OCI-LY1 (cell line): Measurements from ENCODE around the gene TIE1.

ENCODE experiments used
- H2AFZ ChIP-seq: fragments of 200-600 bp; sonication (generic), shearing (Covaris generic); 2 replicates; pipeline ENCODE4 v1.6.0; 2014; ENCODE audit warnings: antibody characterized with exemption, mild to moderate bottlenecking, low read length
- H3F3A ChIP-seq: fragments of 200-600 bp; sonication (generic), shearing (Covaris generic); 2 replicates; pipeline ENCODE4 v1.6.0; 2014; ENCODE audit warnings: mild to moderate bottlenecking, antibody characterized with exemption, low read length, moderate library complexity; ENCODE audit not compliant: insufficient read depth
- H3K27ac ChIP-seq: fragments of 200-600 bp; sonication (generic); 2 replicates; pipeline ENCODE4 v1.5.1; 2014; ENCODE audit warnings: low read length, mixed run types, mild to moderate bottlenecking, low read depth; ENCODE audit not compliant: poor library complexity, severe bottlenecking
- H3K27me3 ChIP-seq: fragments of 200-600 bp; sonication (generic); 2 replicates; pipeline ENCODE4 v1.6.0; 2014; ENCODE audit warnings: antibody characterized with exemption, mild to moderate bottlenecking, low read length, moderate library complexity; ENCODE audit not compliant: insufficient read depth
- H3K36me3 ChIP-seq: fragments of 200-600 bp; sonication (generic); 2 replicates; pipeline ENCODE4 v1.6.1; 2014; ENCODE audit warnings: mild to moderate bottlenecking, antibody characterized with exemption, low read length, moderate library complexity, mixed read lengths; ENCODE audit not compliant: insufficient read depth
- H3K4me1 ChIP-seq: fragments of 200-600 bp; sonication (generic); 2 replicates; pipeline ENCODE4 v1.5.1; 2014; ENCODE audit warnings: mild to moderate bottlenecking, low read length, moderate library complexity; ENCODE audit not compliant: insufficient read depth, severe bottlenecking
- H3K4me2 ChIP-seq: fragments of 200-600 bp; sonication (generic), shearing (Covaris generic); 2 replicates; pipeline ENCODE4 v1.6.1; 2014; ENCODE audit warnings: low read length
- H3K4me3 ChIP-seq: fragments of 200-600 bp; sonication (generic); 2 replicates; pipeline ENCODE4 v1.5.1; 2014; ENCODE audit warnings: low read length, low read depth, mild to moderate bottlenecking, mixed read lengths; ENCODE audit not compliant: poor library complexity, severe bottlenecking
- H3K79me2 ChIP-seq: fragments of 200-600 bp; shearing (Covaris generic); 2 replicates; pipeline ENCODE4 v1.6.1; 2016; ENCODE audit warnings: mixed run types, low read length, mixed read lengths; ENCODE audit not compliant: insufficient read depth
- H3K9ac ChIP-seq: fragments of 200-600 bp; sonication (generic), shearing (Covaris generic); 2 replicates; pipeline ENCODE4 v1.6.1; 2014; ENCODE audit warnings: mild to moderate bottlenecking, low read length, mixed read lengths
- H3K9me2 ChIP-seq: fragments of 200-600 bp; sonication (generic), shearing (Covaris generic); 2 replicates; pipeline ENCODE4 v1.6.1; 2014; ENCODE audit warnings: low read depth, mild to moderate bottlenecking, low read length, mixed read lengths
- H3K9me3 ChIP-seq: fragments of 200-600 bp; shearing (Covaris generic); 2 replicates; pipeline ENCODE4 v1.6.1; 2014; ENCODE audit warnings: low read length, mixed read lengths
- H4K20me1 ChIP-seq: fragments of 200-600 bp; sonication (generic), shearing (Covaris generic); 2 replicates; pipeline ENCODE4 v1.6.0; 2016; ENCODE audit warnings: mild to moderate bottlenecking, low read length; ENCODE audit not compliant: insufficient read depth
- CTCF ChIP-seq: fragments of 200-600 bp; sonication (generic), shearing (Covaris generic); IDR thresholded peaks from 2 replicates; pipeline ENCODE4 v1.5.1; 2017; ENCODE audit warnings: mild to moderate bottlenecking, antibody characterized with exemption, low read length, moderate library complexity, mixed read lengths
- EZH2 ChIP-seq: fragments of 200-600 bp; sonication (generic), shearing (Covaris generic); IDR thresholded peaks from 2 replicates; pipeline ENCODE4 v1.8.0; 2017; ENCODE audit warnings: borderline replicate concordance, mixed run types, mild to moderate bottlenecking, antibody characterized with exemption, low read length, moderate library complexity, mixed read lengths

Gene TIE1

DNA sequence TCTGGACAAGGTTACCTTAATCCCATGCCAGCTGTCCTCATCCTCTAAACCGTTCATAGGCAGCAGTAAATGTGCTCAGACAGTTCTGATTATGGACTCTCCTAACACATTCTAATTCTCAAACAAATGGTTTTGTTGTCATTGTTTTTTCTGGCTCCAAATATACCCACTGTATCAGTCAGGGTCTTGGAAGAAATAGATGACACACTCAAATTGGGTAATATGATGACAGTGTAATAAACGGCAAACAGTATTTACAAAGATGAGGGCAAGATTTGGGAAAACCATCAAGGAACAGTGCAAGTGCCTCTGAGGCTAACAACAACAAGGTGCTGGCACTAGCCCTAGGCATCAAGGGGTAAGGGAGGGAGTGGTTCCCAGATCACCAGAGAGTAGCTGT lies 53.7 kb downstream of the TIE1 start:
- Histone ChIP-seq H3K27me3 (no peaks in the 10 kb centered on the region), H3K79me2 (peaks cover 2% of the 10 kb centered on the region; the same call in 1 of the 2 replicates), H3K4me3 (no peak overlapping the region), H3K4me2 (no peak overlapping the region), H2AFZ (no peak overlapping the region), H3K9me2 (no peaks in the 10 kb centered on the region), H3K27ac (no peak overlapping the region), H3K9me3 (no peaks in the 10 kb centered on the region), H3F3A (no peaks in the 10 kb centered on the region), H4K20me1 (no peaks in the 10 kb centered on the region), H3K36me3 (peaks cover 5% of the 10 kb centered on the region), H3K9ac (no peak overlapping the region), H3K4me1 (peaks cover 16% of the 10 kb centered on the region)
- TF ChIP-seq EZH2 (no peak), CTCF (no peak)

GRCh38 chr1:43354936-43355335 lies 54.2 kb downstream of the TIE1 start:
- H4K20me1 ChIP-seq = no peaks in the 10 kb centered on the region
- peaks cover 10% of the 10 kb centered on the region for H3K36me3 ChIP-seq
- H3F3A ChIP-seq = no peaks in the 10 kb centered on the region
- no peak overlapping the region for H3K4me3 ChIP-seq
- TF ChIP-seq EZH2 (no peak), CTCF (no peak)
- no peaks in the 10 kb centered on the region for H3K27me3 ChIP-seq
- no peak overlapping the region for H3K9ac ChIP-seq
- H2AFZ ChIP-seq = no peak overlapping the region
- H3K9me2 ChIP-seq = no peaks in the 10 kb centered on the region
- H3K27ac ChIP-seq = no peak overlapping the region
- no peaks in the 10 kb centered on the region for H3K9me3 ChIP-seq
- H3K4me2 ChIP-seq = no peak overlapping the region
- H3K79me2 ChIP-seq = peaks cover 6% of the 10 kb centered on the region
- peaks cover 16% of the 10 kb centered on the region for H3K4me1 ChIP-seq

GRCh38 chr1:43357251-43357650 lies 56.5 kb downstream of the TIE1 start:
- Histone ChIP-seq H3K36me3 (peaks cover 33% of the 10 kb centered on the region), H3K4me3 (no peak overlapping the region), H3K4me2 (no peak overlapping the region), H3K4me1 (peaks cover 31% of the 10 kb centered on the region), H3K79me2 (peaks cover 9% of the 10 kb centered on the region), H3K27ac (no peak overlapping the region), H3K9me2 (no peaks in the 10 kb centered on the region), H3K9me3 (no peaks in the 10 kb centered on the region), H3K9ac (no peak overlapping the region), H2AFZ (no peak overlapping the region), H3F3A (peaks cover 4% of the 10 kb centered on the region; the same call in 1 of the 2 replicates), H3K27me3 (no peaks in the 10 kb centered on the region), H4K20me1 (no peaks in the 10 kb centered on the region)
- no peak for TF ChIP-seq CTCF
- no peak for TF ChIP-seq EZH2
